ES-I3 (cell line): Measurements from ENCODE around the gene ADD3.
"Not testable (repeated sequence)": the region's sequence is repeated elsewhere in the genome, so short reads cannot be mapped to it uniquely, and the experiment has no call there.

Source experiments
- H3K36me3 ChIP-seq: 2 replicates; pipeline ENCODE4 v1.6.1; 2013; ENCODE audit warnings: mild to moderate bottlenecking, low read length, control low read depth, moderate library complexity; ENCODE audit not compliant: insufficient read depth
- H3K4me1 ChIP-seq: 2 replicates; pipeline ENCODE4 v1.6.1; 2013; ENCODE audit warnings: mild to moderate bottlenecking, control low read depth, low read length; ENCODE audit not compliant: insufficient read depth
- H3K9ac ChIP-seq: 2 replicates; pipeline ENCODE4 v1.6.1; 2013; ENCODE audit warnings: low read depth, mild to moderate bottlenecking, low read length, moderate library complexity
- H3K9me3 ChIP-seq: 2 replicates; pipeline ENCODE4 v1.6.1; 2013; ENCODE audit warnings: mild to moderate bottlenecking, low read length, moderate library complexity; ENCODE audit not compliant: control insufficient read depth, insufficient read depth

The ADD3 gene

GRCh38 chr10:109971634-109972033 is 36.1 kb upstream of the ADD3 start:
- no peaks in the 10 kb centered on the region for H3K9me3 ChIP-seq
- H3K4me1 ChIP-seq, result peaks cover 21% of the 10 kb centered on the region
- H3K9ac ChIP-seq, result no peak overlapping the region
- H3K36me3 ChIP-seq, result no peaks in the 10 kb centered on the region

- H3K9ac ChIP-seq, result no peak overlapping the region
- H3K4me1 ChIP-seq, result peaks cover 16% of the 10 kb centered on the region
- H3K36me3 ChIP-seq, result no peaks in the 10 kb centered on the region
- no peaks in the 10 kb centered on the region for H3K9me3 ChIP-seq
Observed at GRCh38 chr10:109972372-109973001, 35.3 kb upstream of the ADD3 start.

- H3K36me3 ChIP-seq, result no peaks in the 10 kb centered on the region
- peaks cover 11% of the 10 kb centered on the region for H3K4me1 ChIP-seq
- H3K9me3 ChIP-seq, result no peaks in the 10 kb centered on the region
- no peak overlapping the region for H3K9ac ChIP-seq
Observed at GRCh38 chr10:109973326-109973829, 34.4 kb upstream of the ADD3 start.

- peaks cover 16% of the 10 kb centered on the region for H3K4me1 ChIP-seq
- no peak overlapping the region for H3K9ac ChIP-seq
- H3K36me3 ChIP-seq, result no peaks in the 10 kb centered on the region
- no peaks in the 10 kb centered on the region for H3K9me3 ChIP-seq
Observed at GRCh38 chr10:109974504-109975191, 33.1 kb upstream of the ADD3 start.

- Histone ChIP-seq H3K36me3 (no peaks in the 10 kb centered on the region), H3K9me3 (no peaks in the 10 kb centered on the region), H3K4me1 (peaks cover 16% of the 10 kb centered on the region), H3K9ac (no peak overlapping the region)
Observed at GRCh38 chr10:109975244-109976190, 32.3 kb upstream of the ADD3 start.

- no peak overlapping the region for H3K9ac ChIP-seq
- H3K4me1 ChIP-seq, result peaks cover 16% of the 10 kb centered on the region
Observed at GRCh38 chr10:109976681-109977080, 31.1 kb upstream of the ADD3 start.

GRCh38 chr10:109977382-109977806 is 30.4 kb upstream of the ADD3 start:
- H3K36me3 ChIP-seq, result no peaks in the 10 kb centered on the region
- H3K9me3 ChIP-seq, result no peaks in the 10 kb centered on the region
- H3K9ac ChIP-seq, result no peak overlapping the region
- peaks cover 16% of the 10 kb centered on the region for H3K4me1 ChIP-seq

More at GRCh38 chr10:109976681-109977080, 31.1 kb upstream of the ADD3 start:
- no peaks in the 10 kb centered on the region for H3K36me3 ChIP-seq
- H3K9me3 ChIP-seq, result no peaks in the 10 kb centered on the region

GRCh38 chr10:109978481-109978880 is 29.3 kb upstream of the ADD3 start:
- no peak overlapping the region for H3K9ac ChIP-seq
- H3K36me3 ChIP-seq, result no peaks in the 10 kb centered on the region
- H3K9me3 ChIP-seq, result no peaks in the 10 kb centered on the region
- H3K4me1 ChIP-seq, result peaks cover 16% of the 10 kb centered on the region

GRCh38 chr10:109979215-109979614 is 28.6 kb upstream of the ADD3 start:
- peaks cover 16% of the 10 kb centered on the region for H3K4me1 ChIP-seq
- no peaks in the 10 kb centered on the region for H3K36me3 ChIP-seq
- no peak overlapping the region for H3K9ac ChIP-seq
- no peaks in the 10 kb centered on the region for H3K9me3 ChIP-seq

- Histone ChIP-seq H3K9me3 (no peaks in the 10 kb centered on the region; the same call in 1 of the 2 replicates), H3K9ac (no peak overlapping the region), H3K36me3 (no peaks in the 10 kb centered on the region), H3K4me1 (peaks cover 9% of the 10 kb centered on the region)
Observed at GRCh38 chr10:109981650-109982049, 26.1 kb upstream of the ADD3 start.

GRCh38 chr10:109982123-109982522 is 25.7 kb upstream of the ADD3 start:
- Histone ChIP-seq H3K9me3 (no peaks in the 10 kb centered on the region; the same call in 1 of the 2 replicates), H3K9ac (no peak overlapping the region), H3K4me1 (peaks cover 8% of the 10 kb centered on the region), H3K36me3 (no peaks in the 10 kb centered on the region)

GRCh38 chr10:109982812-109983211 is 25.0 kb upstream of the ADD3 start:
- Histone ChIP-seq H3K4me1 (peaks cover 5% of the 10 kb centered on the region), H3K9me3 (no peaks in the 10 kb centered on the region; the same call in 1 of the 2 replicates), H3K36me3 (no peaks in the 10 kb centered on the region), H3K9ac (no peak overlapping the region)

GRCh38 chr10:109984013-109984412 is 23.8 kb upstream of the ADD3 start:
- Histone ChIP-seq H3K36me3 (no peaks in the 10 kb centered on the region), H3K9ac (no peak overlapping the region), H3K9me3 (no peaks in the 10 kb centered on the region; the same call in 1 of the 2 replicates), H3K4me1 (no peaks in the 10 kb centered on the region; the same call in 1 of the 2 replicates)

- not testable (repeated sequence) for H3K9ac ChIP-seq, H3K9me3 ChIP-seq, H3K36me3 ChIP-seq, H3K4me1 ChIP-seq
Observed at GRCh38 chr10:109985768-109986167, 22.0 kb upstream of the ADD3 start.
